HG03159 (cell line): Measurements from ENCODE around the gene FCAMR.

ENCODE experiments used
- ATAC-seq: cut with Tn5 transposase; IDR thresholded peaks from one replicate; pipeline ENCODE4 v1.9.1; 2021; ENCODE audit warnings: mild to moderate bottlenecking, moderate library complexity; ENCODE audit not compliant: unreplicated experiment

FCAMR gene

DNA sequence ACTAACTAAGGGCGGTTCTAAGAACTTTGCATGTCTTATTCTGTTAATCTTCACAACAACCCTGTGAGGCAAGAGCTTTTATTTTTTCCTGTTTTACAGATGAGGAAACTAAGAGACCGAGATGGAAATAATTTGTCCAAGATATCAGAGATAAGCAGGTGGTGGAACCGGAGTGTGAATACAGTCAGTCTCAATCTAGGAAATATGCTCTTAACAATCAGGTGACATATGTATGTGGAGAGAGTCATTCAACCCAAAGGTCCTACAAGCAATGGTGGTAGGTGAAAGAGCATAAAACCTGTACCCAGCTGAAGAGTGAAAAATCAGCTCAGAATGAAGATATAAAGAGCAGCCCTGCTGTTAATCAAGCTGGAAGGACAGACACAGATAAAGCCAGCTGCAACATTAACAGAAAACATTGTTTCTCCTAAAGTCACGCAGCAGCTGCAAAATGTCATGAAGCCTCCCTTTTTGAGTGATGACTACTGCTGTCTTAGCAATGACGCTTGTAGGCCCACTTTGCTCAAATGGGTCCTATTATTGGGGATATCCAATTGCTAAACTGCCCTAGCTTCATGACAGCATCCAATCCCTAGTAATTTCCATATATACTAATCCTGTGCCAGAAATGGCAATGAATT lies 30.5 kb upstream of the FCAMR start:
- no peak for ATAC-seq

GRCh38 chr1:206998816-206999215 lies 28.6 kb upstream of the FCAMR start:
- no peak for ATAC-seq

DNA sequence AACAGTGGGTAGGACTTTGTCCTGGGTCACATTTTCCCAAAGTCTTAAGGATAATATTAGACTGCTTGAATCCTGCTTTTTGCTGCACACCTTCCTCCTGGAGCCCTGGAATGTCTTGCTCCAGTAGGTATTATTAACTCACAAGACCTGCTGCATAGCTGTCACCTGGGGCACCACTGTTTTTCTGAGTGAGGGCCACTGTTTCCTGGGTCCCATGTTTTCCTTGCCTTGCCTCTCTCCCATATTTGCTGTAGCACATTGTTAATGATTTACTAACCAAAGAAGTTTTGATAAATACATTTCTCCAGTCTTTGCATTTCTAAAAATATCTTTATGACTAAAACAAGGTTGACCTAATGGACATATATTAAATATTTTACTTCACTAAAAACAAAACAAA lies 22.5 kb upstream of the FCAMR start:
- ATAC-seq, result no peak

- ATAC-seq, result no peak
Measured at GRCh38 chr1:206987873-206988272, 17.6 kb upstream of the FCAMR start.

DNA sequence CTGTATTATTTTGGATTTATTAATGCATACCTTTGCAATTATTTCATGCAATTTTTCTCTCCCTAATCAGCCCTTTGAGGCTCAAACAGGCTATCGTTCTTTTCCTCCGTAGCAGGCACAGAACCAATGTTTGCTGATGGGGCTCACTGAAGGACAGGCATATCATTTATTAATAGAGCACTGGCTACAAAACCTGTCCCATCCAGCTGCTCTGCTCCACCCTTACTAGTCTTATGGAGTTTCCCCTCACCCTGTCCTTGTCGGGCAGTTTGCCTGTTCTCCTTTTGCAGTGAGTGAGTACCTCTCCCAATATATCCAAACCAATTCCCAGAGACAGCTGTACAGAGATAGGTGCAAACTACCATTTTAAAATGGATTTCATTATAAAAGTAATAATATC lies 16.6 kb upstream of the FCAMR start:
- no peak for ATAC-seq

- ATAC-seq, result no peak
Measured at GRCh38 chr1:206986402-206986801, 16.1 kb upstream of the FCAMR start.

DNA sequence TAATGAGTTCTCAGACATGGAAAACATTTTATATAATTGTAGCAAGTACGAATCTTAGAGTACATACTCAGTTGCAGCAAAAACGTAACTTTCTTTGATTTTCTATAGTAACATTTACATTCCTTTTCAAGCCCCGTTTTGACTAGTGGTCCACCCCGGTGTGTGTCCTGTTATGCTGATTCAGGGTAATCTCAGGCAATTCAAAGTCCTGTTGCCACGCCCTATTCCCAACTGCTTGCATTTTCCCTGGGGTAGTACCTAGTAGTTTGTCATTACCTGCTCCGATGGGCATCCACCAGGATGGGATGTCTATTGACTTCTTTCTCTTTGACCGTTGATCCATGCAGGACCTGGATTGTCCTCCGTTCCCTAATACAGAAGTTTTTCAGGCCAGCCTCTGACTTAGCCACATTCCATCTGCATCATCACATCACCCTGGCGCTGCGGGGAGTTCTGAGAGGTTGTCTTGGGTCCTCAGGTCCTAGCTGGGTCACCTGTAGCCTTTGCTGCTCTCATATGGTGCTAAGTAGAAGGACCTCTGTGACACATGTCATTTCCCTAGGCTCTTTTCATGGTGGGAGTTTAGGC lies 15.0 kb upstream of the FCAMR start:
- no peak for ATAC-seq

- ATAC-seq, result no peak
Measured at GRCh38 chr1:206982216-206982615, 12.0 kb upstream of the FCAMR start.

DNA sequence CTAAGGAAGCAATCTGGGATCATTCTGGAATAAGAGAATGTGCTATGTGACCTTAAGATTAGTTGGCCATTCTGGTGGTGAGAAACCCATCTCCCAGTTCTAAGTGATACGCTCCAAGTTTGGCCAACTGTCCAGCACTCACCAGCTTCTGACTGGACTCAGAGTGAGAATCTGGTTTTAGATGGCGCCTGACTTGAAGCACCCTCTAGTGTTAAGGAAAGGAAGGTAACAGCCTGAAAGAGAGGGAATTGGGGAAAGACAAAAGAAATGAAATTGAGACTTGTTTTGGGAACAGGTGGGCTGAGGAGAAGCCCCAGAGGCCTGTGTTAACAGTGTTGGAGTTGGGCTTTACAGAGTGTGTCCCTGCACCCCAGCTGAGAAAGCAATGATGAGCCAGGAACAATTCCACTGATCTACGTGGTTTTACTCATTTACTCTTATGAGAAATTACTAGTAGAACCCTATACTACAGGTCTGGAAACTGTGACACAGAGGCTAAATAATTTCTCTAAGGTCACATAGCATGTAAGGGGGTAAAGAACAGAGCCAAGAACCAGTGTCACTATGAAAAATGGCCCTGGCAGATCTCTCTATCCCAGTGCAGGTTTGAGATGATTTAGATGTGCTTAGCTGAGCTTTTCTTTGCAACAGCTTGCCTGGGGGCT lies 9.3 kb upstream of the FCAMR start:
- no peak for ATAC-seq

DNA sequence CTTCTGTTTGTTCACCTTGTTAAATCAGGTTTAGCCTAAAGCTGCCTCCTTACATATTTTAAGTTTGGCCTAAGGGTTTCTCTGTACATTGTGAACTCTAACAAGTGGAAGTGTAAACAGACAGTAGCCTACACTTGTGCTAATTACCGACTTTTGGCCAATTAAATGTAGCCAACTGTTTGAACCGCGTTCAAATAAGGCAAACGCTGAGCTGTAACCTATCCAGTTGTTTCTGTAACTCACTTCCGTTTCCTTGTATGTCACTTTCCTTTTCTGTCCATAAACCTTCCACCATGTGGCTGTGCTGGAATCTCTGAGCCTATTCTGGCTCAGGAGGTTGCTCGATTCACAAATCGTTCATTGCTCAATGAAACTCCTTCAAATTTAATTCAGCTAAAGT lies 8.0 kb upstream of the FCAMR start:
- ATAC-seq, result no peak

- ATAC-seq, result no peak
Measured at GRCh38 chr1:206975306-206975705, 5.0 kb upstream of the FCAMR start.

DNA sequence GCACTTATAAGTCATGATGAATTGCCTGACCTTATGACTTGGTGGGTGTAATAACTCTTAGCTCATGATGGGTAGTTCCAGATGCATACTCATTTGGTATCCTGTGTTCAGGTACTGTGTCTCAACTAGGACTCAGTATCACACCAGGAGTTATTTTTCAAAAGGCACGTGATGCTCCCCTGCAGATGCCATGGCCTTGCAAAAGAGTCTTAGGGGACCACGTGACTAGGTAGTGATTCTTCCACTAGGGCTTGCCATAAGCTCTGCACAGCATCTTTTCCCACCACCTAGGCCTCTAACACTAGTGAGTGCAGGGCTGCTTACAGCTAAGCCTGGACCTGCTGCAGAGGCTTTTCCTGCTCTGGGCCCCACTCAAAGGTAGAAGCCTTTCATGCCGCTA lies 3.9 kb upstream of the FCAMR start:
- no peak for ATAC-seq

DNA sequence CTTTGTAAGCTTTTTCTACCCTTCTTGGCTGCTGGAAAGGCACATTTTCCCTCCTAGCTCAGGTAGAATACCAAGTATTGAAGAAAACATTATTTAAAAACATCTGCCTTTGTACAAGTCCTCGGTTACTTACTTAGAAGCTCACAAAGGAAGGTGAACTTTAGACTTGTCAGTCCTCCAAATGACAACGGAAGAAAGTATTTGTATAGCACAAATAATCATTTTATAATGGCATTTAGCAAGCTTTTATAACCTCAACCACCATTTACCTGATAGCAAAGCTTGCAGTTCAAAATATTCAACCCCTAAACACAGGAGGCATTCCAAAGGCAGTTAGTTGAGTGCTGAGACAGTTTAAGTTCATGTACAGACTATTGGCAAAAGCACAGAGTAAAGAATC lies 2.5 kb upstream of the FCAMR start:
- ATAC-seq, result no peak

DNA sequence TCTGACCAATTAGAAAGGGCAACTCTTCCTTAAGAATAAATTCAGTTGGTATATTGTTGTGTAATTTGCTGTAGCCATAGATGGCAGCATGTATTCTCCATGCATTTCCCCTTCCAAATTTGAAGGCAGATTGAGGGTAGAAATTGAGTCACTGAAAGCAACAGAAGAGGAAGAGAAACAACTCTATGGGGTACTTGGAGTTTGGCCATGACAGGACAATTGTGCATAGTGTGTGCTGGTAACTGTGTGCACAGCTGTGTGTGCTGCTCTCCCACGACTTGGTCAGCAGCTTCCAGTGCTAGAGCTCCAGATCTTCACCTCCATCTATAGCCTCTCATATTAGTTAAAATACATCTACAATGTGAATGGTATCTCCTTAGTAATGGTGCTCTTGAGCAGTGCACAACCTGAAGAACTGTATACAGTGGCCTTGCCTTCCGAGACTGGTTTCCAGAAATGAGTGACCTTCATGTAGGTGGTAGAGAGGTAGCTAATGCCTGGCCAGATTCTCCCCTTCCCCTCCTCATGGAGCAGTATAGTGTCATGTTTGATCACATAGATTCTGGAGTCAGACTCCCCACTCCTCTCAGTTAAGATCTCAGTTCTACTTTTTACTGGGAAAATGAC lies 882 bp upstream of the FCAMR start:
- peak; percentile 65 for ATAC-seq

GRCh38 chr1:206969090-206969489 lies 1.2 kb downstream of the FCAMR start:
- ATAC-seq, result no peak

- peak; percentile 46 for ATAC-seq
Measured at GRCh38 chr1:206967096-206967849, 3.0 kb downstream of the FCAMR start.

DNA sequence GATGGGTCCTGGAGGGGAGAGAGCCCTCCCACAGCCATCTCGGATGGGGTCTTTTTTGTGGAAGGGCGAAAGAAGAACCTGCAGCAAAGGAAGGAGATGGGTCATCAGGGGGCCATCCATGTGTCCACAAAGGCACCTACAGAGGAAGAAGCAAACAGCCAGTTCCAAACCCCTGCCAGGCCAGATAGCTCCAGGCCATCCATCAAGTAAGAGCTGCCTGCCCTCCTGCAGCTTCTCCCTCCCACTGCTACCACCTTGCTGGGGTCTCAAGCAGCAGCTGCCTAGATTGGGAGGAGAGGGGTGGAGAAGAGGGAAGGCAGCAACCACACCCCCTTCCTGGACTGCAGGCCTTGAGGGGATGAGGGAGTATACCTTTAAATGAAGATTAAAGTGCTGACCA lies 4.5 kb downstream of the FCAMR start:
- no peak for ATAC-seq

DNA sequence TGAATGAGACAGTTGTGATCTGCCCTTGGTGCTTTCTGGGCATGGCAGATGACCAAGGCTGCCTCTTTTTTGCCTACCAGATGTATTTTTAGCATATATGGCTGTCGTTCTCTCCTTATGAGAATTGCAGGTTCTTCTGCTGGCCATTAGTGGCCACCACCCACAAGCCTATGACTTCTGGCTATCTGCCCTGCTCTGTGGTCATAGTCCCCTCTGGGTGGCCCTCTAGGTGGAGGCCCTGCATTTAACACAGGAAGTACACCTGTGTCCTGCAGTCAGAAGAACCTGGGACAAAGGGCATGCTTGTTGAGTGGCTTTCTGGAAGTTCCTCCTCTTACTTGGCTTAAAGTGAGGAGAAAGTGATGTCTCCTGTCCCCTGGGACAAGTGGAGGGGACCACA lies 6.5 kb downstream of the FCAMR start:
- no peak for ATAC-seq

- no peak for ATAC-seq
Measured at GRCh38 chr1:206963119-206963712, 7.0 kb downstream of the FCAMR start.

DNA sequence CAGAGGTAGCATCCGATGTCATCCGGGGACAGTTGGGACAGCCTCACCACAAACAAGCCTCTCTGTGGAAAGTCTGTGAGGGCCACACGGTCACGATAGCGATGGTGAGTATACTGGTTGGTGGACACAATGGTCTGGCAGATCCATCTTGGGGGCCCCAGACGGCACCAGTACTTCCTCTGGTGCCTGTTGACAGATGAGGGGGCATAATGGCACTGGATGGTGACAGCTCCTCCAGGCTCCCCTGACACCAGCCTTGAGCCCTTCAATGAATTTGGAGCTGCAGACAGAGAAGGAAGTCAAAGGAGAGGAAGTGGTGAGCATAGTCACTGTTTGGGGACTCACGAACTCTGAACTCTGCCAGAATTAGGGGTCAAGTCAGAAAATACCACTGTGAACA lies 8.0 kb downstream of the FCAMR start:
- ATAC-seq, result no peak

- no peak for ATAC-seq
Measured at GRCh38 chr1:206961668-206962067, 8.6 kb downstream of the FCAMR start.
